HPDE6-E6E7 (cell line): ENCODE results near the gene KRT79.
A peak's percentile ranks its signal among the peaks of the same experiment; 100 is the strongest.
"Not testable (repeated sequence)": the region's sequence is repeated elsewhere in the genome, so short reads cannot be mapped to it uniquely, and the experiment has no call there.

Experiments used
- DNase-seq: peaks from one replicate; pipeline ENCODE4 v3.0.0; 2011; ENCODE audit warnings: missing footprints; ENCODE audit errors: extremely low spot score

Gene KRT79

GRCh38 chr12:52833922-52834726 is at the start of gene KRT79:
KRT79 (minus strand) TSS chr12:52834311; CDS start chr12:52834260, 51 bp downstream.
- DNase-seq, result no peak

- not testable (repeated sequence) for DNase-seq
Observed at GRCh38 chr12:52880499-52880898, 46.4 kb upstream of the KRT79 start.

DNA sequence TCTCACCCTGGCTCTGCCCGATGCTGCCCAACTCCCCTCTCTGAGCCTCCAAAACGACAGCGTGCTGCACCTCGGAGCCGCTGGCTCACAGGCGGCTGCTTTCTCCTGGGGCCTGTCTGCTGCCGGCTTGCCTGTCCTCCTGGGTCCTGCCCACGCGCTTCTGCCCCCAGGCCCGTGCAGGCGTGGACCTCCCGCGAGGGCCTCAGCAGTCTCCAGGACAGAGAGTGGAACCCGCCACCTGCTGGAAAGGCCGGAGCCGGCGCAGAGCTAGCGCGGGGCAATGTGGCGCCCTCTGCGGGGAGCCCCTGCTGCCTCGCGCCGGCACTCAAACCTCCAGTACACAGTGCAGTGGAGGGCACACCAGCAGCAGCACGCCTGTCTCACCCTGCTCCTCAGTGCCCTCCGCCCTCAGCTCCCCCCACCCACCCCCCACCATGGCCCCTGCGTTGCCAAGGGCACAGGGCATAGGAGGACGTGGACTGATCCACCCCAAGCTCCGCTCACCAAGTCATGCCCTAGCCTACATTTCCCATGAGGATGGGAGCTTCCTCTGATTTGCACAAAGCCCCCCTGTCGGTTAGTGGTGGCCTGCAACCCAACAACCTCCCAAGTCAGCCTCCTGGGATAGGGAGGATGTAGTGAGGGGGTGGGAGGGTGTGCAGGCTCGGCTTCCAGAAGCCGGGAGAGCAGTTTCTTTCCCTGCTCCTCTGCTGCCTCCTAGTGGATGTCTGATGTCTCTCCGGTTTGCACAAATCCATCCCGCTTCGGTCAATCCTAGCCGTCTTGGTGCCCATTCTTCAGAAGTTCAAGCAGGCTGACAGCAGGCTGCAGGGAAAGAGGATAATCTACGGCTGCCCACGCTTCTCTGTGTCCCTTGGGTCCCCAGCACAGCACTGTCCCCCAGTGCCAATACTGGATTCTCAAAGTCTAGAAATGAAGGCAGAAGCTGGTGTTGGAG is 45.6 kb upstream of the KRT79 start:
- DNase-seq, result no peak

DNA sequence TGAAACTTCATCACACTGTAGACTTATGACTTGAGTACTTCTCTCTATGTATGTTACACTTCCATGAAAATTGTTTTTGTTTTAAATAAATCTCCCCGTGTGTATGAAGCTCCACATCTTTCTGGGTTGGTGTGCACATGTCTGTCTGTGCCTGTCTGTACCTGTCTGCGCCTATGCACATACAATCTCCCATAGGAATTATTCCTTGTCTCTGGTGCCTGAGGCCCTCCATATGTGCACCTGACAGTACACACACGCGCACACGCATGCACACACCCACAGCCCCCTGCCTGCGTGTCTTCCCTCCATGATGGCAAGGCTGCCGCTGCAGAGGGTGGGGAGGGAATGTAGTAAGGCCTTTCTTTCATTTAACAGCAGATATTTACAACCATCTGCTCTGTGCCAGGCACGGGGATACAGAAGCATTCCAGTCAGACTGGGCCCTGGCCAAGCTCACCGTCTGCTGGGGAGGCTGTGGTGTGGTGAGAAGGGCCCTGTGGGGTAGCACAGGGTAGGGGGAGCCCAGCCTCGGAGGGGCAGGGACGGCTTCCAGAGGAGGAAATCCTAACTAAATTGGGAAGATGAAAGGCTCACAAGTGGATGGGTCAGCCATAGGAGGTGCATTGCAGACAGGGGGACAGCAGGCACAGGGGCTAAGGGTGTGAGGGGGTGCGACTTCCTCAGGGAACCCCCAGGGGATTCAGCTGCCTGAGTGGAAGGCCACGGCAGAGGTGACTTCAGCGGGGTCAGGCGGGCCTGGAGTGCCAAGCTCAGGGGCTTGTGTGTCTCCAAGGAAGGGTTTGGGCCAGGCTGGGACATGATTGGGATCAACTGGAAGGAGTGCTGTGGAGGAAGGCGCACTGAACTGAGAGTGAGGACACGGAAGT is 44.6 kb upstream of the KRT79 start:
- DNase-seq, result no peak

DNA sequence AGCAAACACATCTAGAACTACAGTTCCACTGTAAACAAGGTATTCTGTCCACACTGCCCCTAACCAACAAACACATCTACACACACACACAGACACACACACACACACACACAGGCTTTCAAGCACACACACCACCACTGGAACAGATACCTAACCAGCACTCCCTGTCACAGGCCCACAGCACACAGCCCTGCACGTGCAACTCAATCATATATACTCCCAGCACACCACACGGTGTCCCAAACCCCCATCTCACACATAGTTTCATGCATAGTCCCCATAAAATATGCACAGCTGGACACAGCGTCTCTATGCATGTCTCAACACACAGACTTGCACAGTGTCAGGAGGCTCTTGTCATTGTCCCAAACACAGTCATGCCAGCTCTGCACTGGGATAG is 43.1 kb upstream of the KRT79 start:
- no peak for DNase-seq

GRCh38 chr12:52876372-52876771 is 42.3 kb upstream of the KRT79 start:
- DNase-seq, result no peak

- DNase-seq, result no peak
Observed at GRCh38 chr12:52874573-52875435, 40.7 kb upstream of the KRT79 start.

GRCh38 chr12:52873832-52874572 is 39.9 kb upstream of the KRT79 start:
- peak; percentile 95 for DNase-seq

GRCh38 chr12:52873513-52873831 is 39.4 kb upstream of the KRT79 start:
- no peak for DNase-seq

DNA sequence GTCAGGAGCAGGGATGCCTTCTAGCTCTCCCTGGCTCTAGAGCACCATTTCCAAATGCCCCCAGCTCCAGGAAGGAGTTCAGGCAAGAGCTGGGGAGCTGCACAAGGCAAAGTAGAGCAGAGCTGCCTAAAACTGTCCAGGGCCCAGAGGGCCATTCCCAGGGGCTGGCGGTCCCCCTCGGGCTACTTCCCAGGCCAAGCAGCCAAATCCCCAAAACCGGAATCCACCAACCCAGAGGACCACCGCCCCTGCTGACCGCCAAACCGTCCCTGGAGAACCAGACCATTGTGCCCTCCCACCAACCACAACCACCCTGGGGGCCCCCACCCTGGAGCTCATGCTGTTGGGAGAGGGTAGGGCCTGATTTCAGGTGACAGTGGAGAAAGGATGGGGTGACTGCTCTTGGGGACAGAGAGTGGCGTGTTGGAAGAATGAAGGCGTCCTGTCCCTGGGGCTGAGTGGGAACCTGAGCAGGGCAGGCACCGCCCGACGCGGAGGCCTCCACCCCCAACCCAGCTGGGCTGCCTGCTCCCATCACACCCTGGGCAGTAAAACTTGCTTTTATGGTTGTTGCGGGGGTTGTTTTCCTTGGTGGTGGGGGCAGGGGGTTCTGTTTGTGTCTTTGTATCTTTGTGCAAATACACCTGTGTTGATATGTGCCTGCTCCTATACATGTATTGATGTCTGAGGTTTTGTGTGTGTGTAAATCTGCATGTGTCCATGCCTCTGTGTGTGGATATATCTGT is 38.7 kb upstream of the KRT79 start:
- DNase-seq, result no peak

DNA sequence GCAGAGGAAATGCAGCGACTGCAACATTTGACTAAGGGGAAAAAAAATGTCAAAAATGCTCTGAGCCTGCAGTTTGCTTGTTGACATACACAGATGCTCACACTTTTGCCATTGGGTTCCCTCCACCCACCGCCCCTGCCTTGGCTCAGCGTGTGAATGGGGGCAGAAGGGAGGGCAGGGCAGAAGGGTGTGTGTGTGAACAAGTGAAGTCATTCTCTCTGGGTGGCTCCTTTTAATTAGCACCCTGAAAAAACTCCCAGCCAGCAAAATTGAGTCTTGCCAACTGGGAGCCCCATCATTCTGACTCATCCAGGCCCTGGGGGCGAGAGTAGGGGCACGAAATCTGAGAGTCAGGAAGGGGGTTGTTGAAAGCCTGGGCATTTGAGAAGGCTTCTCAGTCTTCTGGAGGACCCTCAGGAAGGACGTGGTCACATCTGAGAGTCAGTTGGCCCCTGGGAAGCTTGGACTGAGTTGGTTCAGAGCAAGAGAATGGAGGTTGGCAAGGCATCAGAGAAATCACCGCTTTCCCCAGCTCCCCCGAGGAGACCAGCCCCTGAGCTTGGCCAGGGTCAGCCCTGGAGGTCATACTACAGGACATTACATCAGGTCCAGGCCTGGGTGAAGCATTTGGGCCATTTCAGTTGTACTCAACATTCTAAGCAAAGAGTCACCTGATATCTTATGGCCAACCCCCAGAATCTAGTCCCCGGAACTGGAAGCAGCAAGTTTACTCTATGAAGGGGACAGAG is 37.4 kb upstream of the KRT79 start:
- DNase-seq, result no peak

DNA sequence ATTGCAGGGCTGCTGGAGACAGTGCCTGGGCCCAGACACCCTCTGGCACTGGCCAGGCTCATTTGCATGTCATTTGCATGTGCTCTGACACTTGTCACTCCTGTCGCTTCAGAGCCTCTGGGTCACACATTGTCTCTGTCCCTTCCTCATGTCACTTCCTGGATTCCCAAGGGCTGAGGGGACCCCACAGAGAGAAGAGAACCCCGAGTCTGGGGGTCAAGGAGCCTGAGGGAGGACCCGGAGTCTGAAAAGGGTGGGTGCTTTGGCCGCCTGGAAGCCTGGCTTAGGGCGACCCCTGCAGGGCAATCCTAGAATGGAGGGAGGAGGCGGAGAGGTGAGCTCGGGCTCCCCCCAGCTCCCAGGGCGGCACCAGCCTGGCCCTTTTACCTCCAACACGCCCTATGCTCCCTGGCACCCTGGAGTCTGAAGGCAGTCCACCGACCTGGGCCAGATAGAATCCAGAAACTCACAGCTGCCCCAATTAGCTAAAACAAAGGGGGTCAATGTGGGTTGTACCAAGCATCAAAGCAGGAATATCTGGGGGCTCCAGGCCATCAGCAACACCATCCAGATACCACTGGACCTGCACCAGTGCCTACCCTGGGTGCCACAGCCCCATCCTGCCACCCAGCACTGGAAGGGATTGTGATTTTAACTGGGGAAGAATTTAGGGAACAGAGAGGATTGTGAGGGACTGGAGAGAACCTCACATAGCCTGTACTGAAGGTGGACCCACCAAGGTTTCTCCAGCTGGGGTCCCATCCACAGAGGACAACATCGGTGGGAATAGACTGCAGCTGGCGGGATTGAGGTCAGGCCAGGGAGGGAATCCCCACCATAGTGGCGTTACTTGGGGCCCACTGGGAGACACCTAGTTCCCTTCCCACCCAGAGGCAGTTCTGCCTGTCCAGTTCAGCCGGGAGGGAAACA is 36.5 kb upstream of the KRT79 start:
- DNase-seq, result no peak

DNA sequence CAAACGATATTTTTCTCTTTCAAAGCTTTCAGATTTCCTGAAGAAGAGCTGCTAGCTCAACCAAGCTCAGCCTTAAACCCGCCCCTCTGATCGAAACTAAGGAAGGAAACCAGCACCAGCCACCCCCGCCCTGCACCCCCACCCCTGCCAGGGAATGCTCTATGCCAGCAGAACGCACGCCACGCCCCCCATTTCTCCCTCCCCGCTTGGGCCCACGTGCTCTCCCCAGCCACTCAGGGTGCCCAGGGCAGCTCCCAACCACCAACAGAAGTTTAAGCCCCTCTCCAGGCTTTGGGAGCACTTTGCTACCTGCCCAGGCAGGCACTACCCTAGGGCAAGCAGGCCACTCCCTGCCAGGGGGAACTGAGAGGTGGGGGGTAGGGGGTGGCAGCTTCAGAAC is 33.5 kb upstream of the KRT79 start:
- peak; percentile 76 for DNase-seq

DNA sequence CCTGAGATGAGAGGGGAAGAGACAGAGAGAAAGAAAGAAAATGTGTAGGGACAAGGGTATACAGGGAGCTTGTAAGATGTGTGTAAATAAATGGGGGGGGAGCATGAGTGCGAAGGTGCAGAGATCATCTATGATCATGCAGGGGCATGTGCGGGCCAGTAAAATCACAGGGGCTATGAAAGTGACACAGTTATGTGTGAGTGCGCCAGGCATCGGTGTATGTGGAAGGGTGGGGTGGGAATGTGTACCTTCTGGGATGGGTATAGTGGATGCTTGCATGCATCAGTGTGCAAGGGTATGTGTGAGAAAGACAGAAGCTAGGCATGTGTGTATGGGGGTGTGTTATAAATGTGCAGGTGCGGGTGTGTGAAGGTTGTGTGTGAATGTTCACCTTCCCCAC is 33.0 kb upstream of the KRT79 start:
- DNase-seq, result no peak

DNA sequence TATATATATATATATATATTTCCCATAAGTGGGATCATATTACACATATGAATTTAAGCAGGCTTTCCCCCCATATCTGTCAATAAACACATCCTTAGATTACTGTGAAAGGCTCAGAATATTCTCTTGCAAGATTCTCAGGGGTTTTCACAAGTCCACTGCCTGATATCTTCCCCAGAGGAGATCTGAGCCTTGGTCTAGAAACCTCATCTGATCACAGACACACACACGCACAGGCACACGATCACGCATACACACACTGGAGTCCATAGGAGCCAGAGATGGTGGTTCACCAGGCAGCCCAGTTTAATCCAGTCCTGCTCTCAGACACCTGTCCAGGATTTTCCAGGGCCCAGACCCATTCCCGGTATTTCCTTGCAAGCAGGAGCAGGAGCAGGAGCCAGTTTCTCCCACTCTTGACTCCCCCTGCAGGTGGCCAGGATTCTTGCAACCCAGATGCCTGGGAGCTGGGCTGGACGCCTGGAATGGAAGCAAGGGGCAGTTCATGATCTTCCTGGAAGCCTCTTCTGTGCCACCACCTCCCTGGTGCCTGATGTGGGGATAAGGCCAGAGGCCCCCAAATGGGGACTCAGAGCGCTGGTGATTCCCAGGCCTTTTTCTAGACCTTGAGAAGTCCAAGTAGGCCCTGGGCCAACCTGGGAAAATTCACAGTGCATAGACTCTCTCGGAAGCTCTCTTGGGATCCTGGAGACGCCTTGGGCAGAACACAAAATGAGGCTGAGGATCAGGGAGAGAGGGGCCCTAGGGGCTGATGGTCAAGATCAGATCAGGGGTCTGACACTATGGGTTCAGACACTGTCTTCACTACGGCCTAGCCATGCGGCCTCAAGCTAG is 31.2 kb upstream of the KRT79 start:
- no peak for DNase-seq

GRCh38 chr12:52862023-52862422 is 27.9 kb upstream of the KRT79 start:
- no peak for DNase-seq

- no peak for DNase-seq
Observed at GRCh38 chr12:52861511-52861910, 27.4 kb upstream of the KRT79 start.
